ENCODE measurements around the gene ZNF20. TPM values are rescaled to one million over a fixed set of nuclear protein-coding genes. Genes with fewer than 3 reads are reported as not detected.

The ZNF20 gene
- polyA plus RNA-seq, 1 donor from 2014 or later: 12.0 TPM

GRCh38 chr19:12163826-12164225, 23.7 kb upstream of the ZNF20 start:
- H3K4me3 ChIP-seq (ENCODE audit: low read length): peak overlapping the region; percentile 94
- no peak for TF ChIP-seq MXI1 (conservative IDR thresholded peaks at IDR 0.05; ENCODE audit: poor library complexity, severe bottlenecking)
- TF ChIP-seq POLR2AphosphoS5 (IDR thresholded peaks at IDR 0.05): no peak
- TF ChIP-seq SMC3 (conservative IDR thresholded peaks at IDR 0.05; ENCODE audit: poor library complexity): no peak
- no peak for TF ChIP-seq REST (IDR thresholded peaks at IDR 0.05; ENCODE audit: borderline replicate concordance)
- TF ChIP-seq RAD21 (conservative IDR thresholded peaks at IDR 0.05): no peak
- TF ChIP-seq EP300 (conservative IDR thresholded peaks at IDR 0.05; ENCODE audit: poor library complexity, severe bottlenecking): no peak
- no peak for TF ChIP-seq TAF1 (IDR thresholded peaks at IDR 0.05; ENCODE audit: low read depth)
- TF ChIP-seq EZH2 (IDR thresholded peaks at IDR 0.05; ENCODE audit: borderline replicate concordance, insufficient read depth, low read length, poor library complexity, severe bottlenecking): no peak
- no peak for TF ChIP-seq CTCF (IDR thresholded peaks at IDR 0.05; ENCODE audit: poor library complexity, severe bottlenecking)
- peak overlapping the region; percentile 91 for H3K9ac ChIP-seq (ENCODE audit: low read length)
- H3K27me3 ChIP-seq (ENCODE audit: insufficient read depth, low read depth, low read length): no peaks in the 10 kb centered on the region
- no peaks in the 10 kb centered on the region for H3K9me2 ChIP-seq (ENCODE audit: insufficient read depth, low read length)
- H3F3A ChIP-seq (ENCODE audit: insufficient read depth, low read length, poor library complexity, severe bottlenecking): no peaks in the 10 kb centered on the region
- H4K20me1 ChIP-seq (ENCODE audit: insufficient read depth): no peaks in the 10 kb centered on the region
- peak overlapping the region; percentile 73 for H2AFZ ChIP-seq (ENCODE audit: low read depth, low read length)
- H3K9me3 ChIP-seq (ENCODE audit: low read length): no peaks in the 10 kb centered on the region
- H3K4me2 ChIP-seq (ENCODE audit: low read length): peak overlapping the region; percentile 53
- H3K79me2 ChIP-seq (replicated peaks; ENCODE audit: insufficient read depth, low read length): peaks cover 31% of the 10 kb centered on the region
- peak overlapping the region; percentile 81 for H3K27ac ChIP-seq (ENCODE audit: low read length)
- H3K36me3 ChIP-seq (ENCODE audit: insufficient read depth, low read length): no peaks in the 10 kb centered on the region

GRCh38 chr19:12162882-12163806, 23.0 kb upstream of the ZNF20 start, which contains the start of gene ZNF136:
ZNF136 (plus strand) TSS chr19:12163096; CDS start chr19:12163204, 108 bp downstream.
- no peaks in the 10 kb centered on the region for H3K27me3 ChIP-seq (ENCODE audit: insufficient read depth, low read depth, low read length)
- no peaks in the 10 kb centered on the region for H3K9me2 ChIP-seq (ENCODE audit: insufficient read depth, low read length)
- no peaks in the 10 kb centered on the region for H3K9me3 ChIP-seq (ENCODE audit: low read length)
- H3K27ac ChIP-seq (ENCODE audit: low read length): peak within 1 kb of the TSS; percentile 81
- peak within 1 kb of the TSS; percentile 65 for H3K4me2 ChIP-seq (ENCODE audit: low read length)
- H3F3A ChIP-seq (ENCODE audit: insufficient read depth, low read length, poor library complexity, severe bottlenecking): no peaks in the 10 kb centered on the region
- H3K4me3 ChIP-seq (ENCODE audit: low read length): peak within 1 kb of the TSS; percentile 94
- no peak for TF ChIP-seq EZH2 (IDR thresholded peaks at IDR 0.05; ENCODE audit: borderline replicate concordance, insufficient read depth, low read length, poor library complexity, severe bottlenecking)
- TF ChIP-seq SMC3 (conservative IDR thresholded peaks at IDR 0.05; ENCODE audit: poor library complexity): peak; percentile 48
- peak; percentile 78 for TF ChIP-seq REST (IDR thresholded peaks at IDR 0.05; ENCODE audit: borderline replicate concordance)
- TF ChIP-seq TAF1 (IDR thresholded peaks at IDR 0.05; ENCODE audit: low read depth): peak; percentile 31
- peak; percentile 87 for TF ChIP-seq MXI1 (conservative IDR thresholded peaks at IDR 0.05; ENCODE audit: poor library complexity, severe bottlenecking)
- peak; percentile 90 for TF ChIP-seq POLR2AphosphoS5 (IDR thresholded peaks at IDR 0.05)
- peak; percentile 85 for TF ChIP-seq EP300 (conservative IDR thresholded peaks at IDR 0.05; ENCODE audit: poor library complexity, severe bottlenecking)
- peak; percentile 34 for TF ChIP-seq RAD21 (conservative IDR thresholded peaks at IDR 0.05)
- TF ChIP-seq CTCF (IDR thresholded peaks at IDR 0.05; ENCODE audit: poor library complexity, severe bottlenecking): no peak
- peak within 1 kb of the TSS; percentile 91 for H3K9ac ChIP-seq (ENCODE audit: low read length)
- no peaks in the 10 kb centered on the region for H4K20me1 ChIP-seq (ENCODE audit: insufficient read depth)
- peaks cover 31% of the 10 kb centered on the region for H3K79me2 ChIP-seq (replicated peaks; ENCODE audit: insufficient read depth, low read length)
- peak within 1 kb of the TSS; percentile 73 for H2AFZ ChIP-seq (ENCODE audit: low read depth, low read length)
- H3K36me3 ChIP-seq (ENCODE audit: insufficient read depth, low read length): no peaks in the 10 kb centered on the region
